GM23338 (cell line): ENCODE results near the gene FBLN5. TPM values are rescaled to one million over a fixed set of nuclear protein-coding genes. Genes with fewer than 3 reads are reported as not detected.

Experiments
- ATAC-seq: fragments of 200-7000 bp; cut with Tn5 transposase; 3 replicates; pipeline ENCODE4 v1.9.1; 2020
- DNase-seq: peaks from one replicate; pipeline ENCODE4 v3.0.0-alpha.2; 2015; ENCODE audit warnings: low spot score
- H2AFZ ChIP-seq: fragments of 200-600 bp; sonication (generic); 2 replicates; pipeline ENCODE4 v1.8.0; 2016; ENCODE audit warnings: antibody characterized with exemption, mild to moderate bottlenecking, moderate library complexity
- H3F3A ChIP-seq: fragments of 200-600 bp; sonication (generic); replicated peaks from 2 replicates; pipeline ENCODE4 v1.8.0; 2017; ENCODE audit warnings: antibody characterized with exemption, mixed run types, low read depth
- H3K27ac ChIP-seq: fragments of 200-600 bp; sonication (generic); 2 replicates; pipeline ENCODE4 v1.6.1; 2016; ENCODE audit warnings: low read depth
- H3K27me3 ChIP-seq: fragments of 200-600 bp; sonication (generic); 2 replicates; pipeline ENCODE4 v1.8.0; 2016; ENCODE audit warnings: mild to moderate bottlenecking, mixed run types, moderate library complexity; ENCODE audit not compliant: insufficient read depth
- H3K36me3 ChIP-seq: fragments of 200-600 bp; sonication (generic); 2 replicates; pipeline ENCODE4 v1.8.0; 2016; ENCODE audit warnings: mild to moderate bottlenecking; ENCODE audit not compliant: insufficient read depth
- H3K4me1 ChIP-seq: fragments of 200-600 bp; sonication (generic); 2 replicates; pipeline ENCODE4 v1.8.0; 2016; ENCODE audit warnings: mild to moderate bottlenecking, moderate library complexity; ENCODE audit not compliant: insufficient read depth
- H3K4me2 ChIP-seq: fragments of 200-600 bp; sonication (generic); 2 replicates; pipeline ENCODE4 v1.7.1; 2017; ENCODE audit warnings: mixed run types
- H3K4me3 ChIP-seq: fragments of 200-600 bp; sonication (generic); 2 replicates; pipeline ENCODE4 v1.6.1; 2016; ENCODE audit warnings: mixed run types
- H3K79me2 ChIP-seq: fragments of 200-600 bp; sonication (generic); replicated peaks from 2 replicates; pipeline ENCODE4 v1.8.0; 2017; ENCODE audit warnings: mild to moderate bottlenecking; ENCODE audit not compliant: insufficient read depth
- H3K9me2 ChIP-seq: fragments of 200-600 bp; sonication (generic); 2 replicates; pipeline ENCODE4 v1.8.0; 2017; ENCODE audit not compliant: insufficient read depth
- H4K20me1 ChIP-seq: fragments of 200-600 bp; sonication (generic); replicated peaks from 2 replicates; pipeline ENCODE4 v1.8.0; 2017; ENCODE audit warnings: mild to moderate bottlenecking; ENCODE audit not compliant: insufficient read depth
- H3K27ac Mint-ChIP-seq: 2 replicates; pipeline ENCODE4 v1.8.0; 2020; ENCODE audit warnings: inconsistent platforms, mild to moderate bottlenecking, moderate library complexity, mixed read lengths
- H3K27me3 Mint-ChIP-seq: 3 replicates; pipeline ENCODE4 v1.8.0; 2022; ENCODE audit warnings: low read depth, mild to moderate bottlenecking, moderate library complexity, mixed read lengths, inconsistent platforms; ENCODE audit not compliant: insufficient read depth, poor library complexity
- H3K36me3 Mint-ChIP-seq: 3 replicates; pipeline ENCODE4 v1.8.0; 2021; ENCODE audit warnings: low read depth, mild to moderate bottlenecking, inconsistent platforms, moderate library complexity, mixed read lengths
- H3K4me1 Mint-ChIP-seq: 3 replicates; pipeline ENCODE4 v1.8.0; 2020; ENCODE audit warnings: mild to moderate bottlenecking, inconsistent platforms, mixed read lengths
- H3K4me3 Mint-ChIP-seq: 3 replicates; pipeline ENCODE4 v1.8.0; 2021; ENCODE audit warnings: moderate library complexity, mild to moderate bottlenecking, inconsistent platforms, mixed read lengths
- H3K9me3 Mint-ChIP-seq: 3 replicates; pipeline ENCODE4 v1.8.0; 2020; ENCODE audit warnings: moderate library complexity, mild to moderate bottlenecking, inconsistent platforms, mixed read lengths
- CREB1 ChIP-seq: fragments of 250-450 bp; sonication (Bioruptor Pico); IDR thresholded peaks from 2 replicates; pipeline ENCODE4 v1.5.0; 2020; ENCODE audit warnings: low read depth, mild to moderate bottlenecking, moderate library complexity
- EZH2 ChIP-seq: fragments of 200-600 bp; sonication (generic); IDR thresholded peaks from one replicate; pipeline ENCODE4 v1.8.0; 2017; ENCODE audit warnings: antibody characterized with exemption, mild to moderate bottlenecking, low read depth; ENCODE audit not compliant: unreplicated experiment
- EZH2phosphoT487 ChIP-seq: fragments of 200-600 bp; sonication (generic); IDR thresholded peaks from one replicate; pipeline ENCODE4 v1.8.1; 2018; ENCODE audit warnings: antibody characterized with exemption; ENCODE audit not compliant: unreplicated experiment
- JUNB ChIP-seq: IDR thresholded peaks from one replicate; pipeline ENCODE4 v1.6.1; 2016; ENCODE audit warnings: antibody characterized with exemption; ENCODE audit not compliant: unreplicated experiment
- POLR2AphosphoS5 ChIP-seq: IDR thresholded peaks from 2 replicates; pipeline ENCODE4 v1.6.1; 2016; ENCODE audit warnings: antibody characterized with exemption, low read depth
- REST ChIP-seq: IDR thresholded peaks from one replicate; pipeline ENCODE4 v1.6.1; 2018; ENCODE audit warnings: antibody characterized with exemption; ENCODE audit not compliant: unreplicated experiment
- ZNF114 ChIP-seq: fragments of 250-450 bp; sonication (Bioruptor Pico); IDR thresholded peaks from 2 replicates; pipeline ENCODE4 v1.5.0; 2020; ENCODE audit warnings: mild to moderate bottlenecking, moderate library complexity
- ZNF331 ChIP-seq: fragments of 250-450 bp; sonication (Bioruptor Pico); IDR thresholded peaks from 2 replicates; pipeline ENCODE4 v1.5.0; 2020; ENCODE audit warnings: low read depth, mild to moderate bottlenecking, moderate library complexity
- polyA plus RNA-seq: library from polyadenylated mRNA; unstranded; fragments of >200 nt; fragmentation: Nextera tagmentation; extraction: Ambion mirVana; gene quantifications from 2 replicates; pipeline ENCODE4 v1.2.1, GENCODE V29; 2016
- total RNA-seq: library from RNA; depleted of rRNA; stranded (reverse); fragments of >200 nt; shearing (Covaris generic); gene quantifications from 2 replicates; pipeline ENCODE4 v1.2.3, GENCODE V29; 2014
- TF ChIP-seq, protein P1 (sequence below), 2 experiments: fragments of 200-600 bp in 1 of 2; sonication (generic) in 1 of 2; conservative IDR thresholded peaks; 2 replicates each; pipeline versions ENCODE4 v1.5.1 to v1.6.1; 2016 to 2017; ENCODE audit warnings: antibody characterized with exemption in 2 of 2, low read depth in 2 of 2, mild to moderate bottlenecking in 2 of 2, moderate library complexity in 1 of 2

FBLN5 gene
- total and polyA plus RNA-seq, 2 experiments from 2014 or later, result 4.3 to 4.9 TPM

- Histone ChIP-seq H3F3A (no peaks in the 10 kb centered on the region), H3K4me3 (no peak overlapping the region), H3K9me2 (no peaks in the 10 kb centered on the region), H4K20me1 (no peaks in the 10 kb centered on the region), H3K4me1 (peaks cover 37% of the 10 kb centered on the region), H2AFZ (no peak overlapping the region), H3K79me2 (peaks cover 80% of the 10 kb centered on the region), H3K4me2 (peak overlapping the region; percentile 46), H3K27ac (no peak overlapping the region), H3K36me3 (no peaks in the 10 kb centered on the region), H3K27me3 (no peaks in the 10 kb centered on the region)
- no peaks in the 10 kb centered on the region for H3K27me3 Mint-ChIP-seq
- peak overlapping the region; percentile 42; the same call in 1 of the 2 replicates for H3K27ac Mint-ChIP-seq
- DNase-seq (no peak), ATAC-seq (no peak)
- no peak for TF ChIP-seq REST
- no peak for TF ChIP-seq POLR2AphosphoS5
- no peak for TF ChIP-seq EZH2
- H3K4me3 Mint-ChIP-seq, result no peak overlapping the region
- H3K36me3 Mint-ChIP-seq, result peaks cover 10% of the 10 kb centered on the region
- H3K4me1 Mint-ChIP-seq, result peaks cover 41% of the 10 kb centered on the region
- H3K9me3 Mint-ChIP-seq, result peaks cover 9% of the 10 kb centered on the region
Measured at GRCh38 chr14:91829511-91829910, 118.0 kb downstream of the FBLN5 start.

DNA sequence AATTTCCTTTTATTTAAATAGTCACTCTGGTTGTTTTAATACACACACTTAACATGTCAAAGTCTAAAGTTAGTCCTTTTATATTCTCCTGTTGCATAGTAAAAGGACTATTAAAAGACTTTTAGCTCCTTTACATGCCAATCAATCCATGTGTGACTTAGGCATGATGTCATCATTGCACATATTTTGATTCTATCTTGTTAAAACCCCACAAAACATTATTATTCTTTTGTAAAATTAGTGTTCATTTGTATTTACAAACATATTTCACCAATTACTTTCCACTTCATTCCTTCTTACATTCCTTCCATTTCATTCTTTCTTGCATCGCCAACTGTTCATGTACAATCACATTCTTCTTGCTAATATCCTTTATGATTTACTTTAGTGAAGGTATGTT lies 119.7 kb downstream of the FBLN5 start:
- Histone ChIP-seq H3K4me3 (no peak overlapping the region), H3K79me2 (peaks cover 80% of the 10 kb centered on the region), H3K27me3 (no peaks in the 10 kb centered on the region), H3K4me1 (peaks cover 35% of the 10 kb centered on the region), H3K4me2 (no peak overlapping the region), H2AFZ (no peak overlapping the region), H3F3A (no peaks in the 10 kb centered on the region), H3K9me2 (no peaks in the 10 kb centered on the region), H3K36me3 (no peaks in the 10 kb centered on the region), H4K20me1 (no peaks in the 10 kb centered on the region), H3K27ac (no peak overlapping the region)
- Mint-ChIP-seq H3K27ac (no peak overlapping the region), H3K4me3 (no peak overlapping the region), H3K36me3 (peaks cover 10% of the 10 kb centered on the region), H3K27me3 (no peaks in the 10 kb centered on the region), H3K9me3 (peaks cover 9% of the 10 kb centered on the region), H3K4me1 (peaks cover 33% of the 10 kb centered on the region)
- TF ChIP-seq ZNF331 (CRISPR knock-in tag), result no peak
- TF ChIP-seq REST, result no peak
- TF ChIP-seq ZNF114 (CRISPR knock-in tag), result no peak
- TF ChIP-seq, protein P1, sequence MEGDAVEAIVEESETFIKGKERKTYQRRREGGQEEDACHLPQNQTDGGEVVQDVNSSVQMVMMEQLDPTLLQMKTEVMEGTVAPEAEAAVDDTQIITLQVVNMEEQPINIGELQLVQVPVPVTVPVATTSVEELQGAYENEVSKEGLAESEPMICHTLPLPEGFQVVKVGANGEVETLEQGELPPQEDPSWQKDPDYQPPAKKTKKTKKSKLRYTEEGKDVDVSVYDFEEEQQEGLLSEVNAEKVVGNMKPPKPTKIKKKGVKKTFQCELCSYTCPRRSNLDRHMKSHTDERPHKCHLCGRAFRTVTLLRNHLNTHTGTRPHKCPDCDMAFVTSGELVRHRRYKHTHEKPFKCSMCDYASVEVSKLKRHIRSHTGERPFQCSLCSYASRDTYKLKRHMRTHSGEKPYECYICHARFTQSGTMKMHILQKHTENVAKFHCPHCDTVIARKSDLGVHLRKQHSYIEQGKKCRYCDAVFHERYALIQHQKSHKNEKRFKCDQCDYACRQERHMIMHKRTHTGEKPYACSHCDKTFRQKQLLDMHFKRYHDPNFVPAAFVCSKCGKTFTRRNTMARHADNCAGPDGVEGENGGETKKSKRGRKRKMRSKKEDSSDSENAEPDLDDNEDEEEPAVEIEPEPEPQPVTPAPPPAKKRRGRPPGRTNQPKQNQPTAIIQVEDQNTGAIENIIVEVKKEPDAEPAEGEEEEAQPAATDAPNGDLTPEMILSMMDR (conservative IDR thresholded peaks at IDR 0.05; ENCODE audit: low read depth in 2 of 2), result no peak
- TF ChIP-seq JUNB, result no peak
- no peak for TF ChIP-seq CREB1
- no peak for TF ChIP-seq EZH2phosphoT487
- ATAC-seq (no peak), DNase-seq (no peak)
